Fibroblast of pulmonary artery (primary cell): ENCODE results near the gene SIRT7.
A peak's percentile ranks its signal among the peaks of the same experiment; 100 is the strongest.

ENCODE experiments used
- DNase-seq: peaks from one replicate; pipeline ENCODE4 v3.0.0-alpha.2; 2010; ENCODE audit warnings: low read depth
- H3K4me3 ChIP-seq: replicated peaks from 2 replicates; pipeline ENCODE4 v1.5.1; 2011; ENCODE audit warnings: low read depth, mild to moderate bottlenecking, control low read depth, low read length, moderate library complexity
- CTCF ChIP-seq: IDR thresholded peaks from 2 replicates; pipeline ENCODE4 v1.5.1; 2011; ENCODE audit warnings: mild to moderate bottlenecking, control low read depth, low read length, inconsistent platforms; ENCODE audit errors: missing control alignments

Gene SIRT7

GRCh38 chr17:81895400-81895799, 22.6 kb downstream of the SIRT7 start:
- no peak for TF ChIP-seq CTCF
- no peak overlapping the region for H3K4me3 ChIP-seq
- no peak for DNase-seq

GRCh38 chr17:81891303-81891552, 26.7 kb downstream of the SIRT7 start:
- peak overlapping the region; percentile 74 for H3K4me3 ChIP-seq
- no peak for DNase-seq
- no peak for TF ChIP-seq CTCF

GRCh38 chr17:81890447-81891302, 27.3 kb downstream of the SIRT7 start:
- DNase-seq, result no peak
- no peak for TF ChIP-seq CTCF
- H3K4me3 ChIP-seq, result peak overlapping the region; percentile 74

- H3K4me3 ChIP-seq, result no peak overlapping the region
- no peak for TF ChIP-seq CTCF
- DNase-seq, result no peak
These were observed 28.4 kb downstream of the SIRT7 start for GRCh38 chr17:81889602-81890001.

- no peak for DNase-seq
- no peak for TF ChIP-seq CTCF
- no peak overlapping the region for H3K4me3 ChIP-seq
These were observed 28.9 kb downstream of the SIRT7 start for GRCh38 chr17:81888988-81889595.

GRCh38 chr17:81888105-81888987, 29.6 kb downstream of the SIRT7 start:
- no peak for TF ChIP-seq CTCF
- DNase-seq, result no peak
- H3K4me3 ChIP-seq, result no peak overlapping the region
